Activated B cell treated with CpG ODN at 0.5 μM for 24 hours (primary cell): ENCODE results near the gene RTN4RL2. TPM values are rescaled to one million over a fixed set of nuclear protein-coding genes. Genes with fewer than 3 reads are reported as not detected.

Source experiments
- ATAC-seq: fragments of 200-7000 bp; cut with Tn5 transposase; one replicate; pipeline ENCODE4 v1.10.0; 2021; ENCODE audit warnings: low read depth, mild to moderate bottlenecking, moderate library complexity
- CTCF ChIA-PET: fragments of 350-600 bp; sonication (Branson Sonifier 250); formaldehyde crosslinking; loops from one replicate; lab custom pipeline; 2021; ENCODE audit warnings: antibody characterized with exemption; lab: Charles Lee
- POLR2A ChIA-PET: fragments of 350-600 bp; sonication (Branson Sonifier 250); formaldehyde crosslinking; loops from one replicate; lab custom pipeline; 2021; ENCODE audit warnings: antibody characterized with exemption; lab: Charles Lee
- DNase-seq: peaks from one replicate; pipeline ENCODE4 v3.0.0; 2022
- H3K27ac Mint-ChIP-seq: one replicate; pipeline ENCODE4 v1.8.0; 2020; ENCODE audit warnings: mixed read lengths
- H3K27me3 Mint-ChIP-seq: one replicate; pipeline ENCODE4 v1.8.0; 2021; ENCODE audit warnings: mixed read lengths
- H3K36me3 Mint-ChIP-seq: one replicate; pipeline ENCODE4 v1.8.0; 2021; ENCODE audit warnings: low read depth, mixed read lengths
- H3K4me1 Mint-ChIP-seq: one replicate; pipeline ENCODE4 v1.8.0; 2021; ENCODE audit warnings: mixed read lengths
- H3K4me3 Mint-ChIP-seq: one replicate; pipeline ENCODE4 v1.8.0; 2020; ENCODE audit warnings: mild to moderate bottlenecking, mixed read lengths
- H3K9me3 Mint-ChIP-seq: one replicate; pipeline ENCODE4 v1.8.0; 2020; ENCODE audit warnings: mixed read lengths
- intact Hi-C: fragments of 100-400 bp; cut with micrococcal nuclease; formaldehyde crosslinking; loops from one replicate; pipeline ENCODE4 v1.15.1; 2024
- total RNA-seq: library from RNA; stranded (reverse); gene quantifications from 2 replicates; pipeline ENCODE4 v1.2.3, GENCODE V29; 2022
- TF ChIP-seq, protein P1 (sequence below): fragments of 200-600 bp; IDR thresholded peaks from one replicate; pipeline ENCODE4 v1.8.0; 2022; ENCODE audit warnings: antibody characterized with exemption, mild to moderate bottlenecking

The RTN4RL2 gene
- total RNA-seq, 1 donor from 2014 or later = 0.13 TPM

GRCh38 chr11:57418131-57418530 lies 42.2 kb upstream of the RTN4RL2 start:
- POLR2A ChIA-PET = interaction anchor here (0.6 to 12.4 kb wide), 4 partner anchors 10 to 75 kb away, joined by 3 to 238 read pairs (median 4); no protein-coding TSS in a partner anchor
- TF ChIP-seq, protein P1, sequence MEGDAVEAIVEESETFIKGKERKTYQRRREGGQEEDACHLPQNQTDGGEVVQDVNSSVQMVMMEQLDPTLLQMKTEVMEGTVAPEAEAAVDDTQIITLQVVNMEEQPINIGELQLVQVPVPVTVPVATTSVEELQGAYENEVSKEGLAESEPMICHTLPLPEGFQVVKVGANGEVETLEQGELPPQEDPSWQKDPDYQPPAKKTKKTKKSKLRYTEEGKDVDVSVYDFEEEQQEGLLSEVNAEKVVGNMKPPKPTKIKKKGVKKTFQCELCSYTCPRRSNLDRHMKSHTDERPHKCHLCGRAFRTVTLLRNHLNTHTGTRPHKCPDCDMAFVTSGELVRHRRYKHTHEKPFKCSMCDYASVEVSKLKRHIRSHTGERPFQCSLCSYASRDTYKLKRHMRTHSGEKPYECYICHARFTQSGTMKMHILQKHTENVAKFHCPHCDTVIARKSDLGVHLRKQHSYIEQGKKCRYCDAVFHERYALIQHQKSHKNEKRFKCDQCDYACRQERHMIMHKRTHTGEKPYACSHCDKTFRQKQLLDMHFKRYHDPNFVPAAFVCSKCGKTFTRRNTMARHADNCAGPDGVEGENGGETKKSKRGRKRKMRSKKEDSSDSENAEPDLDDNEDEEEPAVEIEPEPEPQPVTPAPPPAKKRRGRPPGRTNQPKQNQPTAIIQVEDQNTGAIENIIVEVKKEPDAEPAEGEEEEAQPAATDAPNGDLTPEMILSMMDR = no peak
- no peak overlapping the region for H3K27ac Mint-ChIP-seq
- H3K36me3 Mint-ChIP-seq = peaks cover 93% of the 10 kb centered on the region
- ATAC-seq (no peak), DNase-seq (no peak)
- H3K9me3 Mint-ChIP-seq = no peaks in the 10 kb centered on the region
- no peak overlapping the region for H3K4me3 Mint-ChIP-seq
- no peaks in the 10 kb centered on the region for H3K27me3 Mint-ChIP-seq
- H3K4me1 Mint-ChIP-seq = peaks cover 24% of the 10 kb centered on the region
- intact Hi-C loops = no loop called here
- CTCF ChIA-PET = interaction anchor here (1.4 kb wide), 1 partner anchor 40 kb away, joined by 3 read pairs; no protein-coding TSS in a partner anchor

GRCh38 chr11:57419146-57419545 lies 41.2 kb upstream of the RTN4RL2 start:
- intact Hi-C loops = no loop called here
- ChIA-PET CTCF (no interaction called here), POLR2A (interaction anchor here (12.4 kb wide), 1 partner anchor 14 kb away, joined by 238 read pairs; no protein-coding TSS in a partner anchor)
- Mint-ChIP-seq H3K27me3 (no peaks in the 10 kb centered on the region), H3K27ac (no peak overlapping the region), H3K9me3 (no peaks in the 10 kb centered on the region), H3K36me3 (peaks cover 93% of the 10 kb centered on the region), H3K4me3 (no peak overlapping the region), H3K4me1 (peaks cover 33% of the 10 kb centered on the region)
- ATAC-seq (no peak), DNase-seq (no peak)
- TF ChIP-seq, protein P1 = no peak

- Mint-ChIP-seq H3K27ac (no peak overlapping the region), H3K27me3 (no peaks in the 10 kb centered on the region), H3K4me1 (peaks cover 46% of the 10 kb centered on the region), H3K36me3 (peaks cover 94% of the 10 kb centered on the region), H3K9me3 (no peaks in the 10 kb centered on the region), H3K4me3 (no peak overlapping the region)
- CTCF ChIA-PET = interaction anchor here (1.3 kb wide), 1 partner anchor 37 kb away, joined by 3 read pairs; no protein-coding TSS in a partner anchor
- ATAC-seq = no peak
- TF ChIP-seq, protein P1 = no peak
- intact Hi-C loops = loop anchor here (10.0 kb wide), 1 partner anchor 1794 kb away; the partner anchor contains the start of gene MPEG1
- POLR2A ChIA-PET = interaction anchor here (12.4 kb wide), 1 partner anchor 16 kb away, joined by 238 read pairs; no protein-coding TSS in a partner anchor
- DNase-seq = no peak
These were observed 39.3 kb upstream of the RTN4RL2 start for GRCh38 chr11:57421066-57421465.

DNA sequence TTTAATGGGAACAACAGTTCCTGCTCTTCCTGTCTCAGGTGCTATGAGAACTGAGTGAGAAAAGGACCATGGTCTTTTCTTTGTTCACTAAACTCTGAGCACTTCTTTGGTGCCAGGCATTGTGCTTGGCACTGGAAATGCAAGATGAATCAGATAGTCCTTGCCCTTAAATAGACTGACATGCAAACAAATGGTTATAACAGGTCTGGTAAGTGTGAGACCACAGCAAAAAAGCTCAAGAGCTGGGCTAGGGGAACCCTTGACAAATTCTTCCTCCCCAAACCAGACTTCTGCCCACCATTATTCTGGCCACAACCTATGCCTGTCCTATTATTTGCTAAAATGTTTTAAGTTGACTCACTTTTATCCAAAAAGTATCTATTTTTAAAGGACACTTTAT lies 38.5 kb upstream of the RTN4RL2 start:
- intact Hi-C loops = loop anchor here (10.0 kb wide), 1 partner anchor 1793 kb away; the partner anchor contains the start of gene MPEG1
- no peak for ATAC-seq
- peaks cover 52% of the 10 kb centered on the region for H3K4me1 Mint-ChIP-seq
- H3K27ac Mint-ChIP-seq = no peak overlapping the region
- POLR2A ChIA-PET = interaction anchor here (2.9 to 12.4 kb wide), 2 partner anchors 9 to 17 kb away, joined by 7 to 238 read pairs; no protein-coding TSS in a partner anchor
- no peak overlapping the region for H3K4me3 Mint-ChIP-seq
- DNase-seq = no peak
- TF ChIP-seq, protein P1 = no peak
- no peaks in the 10 kb centered on the region for H3K27me3 Mint-ChIP-seq
- no peaks in the 10 kb centered on the region for H3K9me3 Mint-ChIP-seq
- CTCF ChIA-PET = interaction anchor here (1.3 kb wide), 1 partner anchor 37 kb away, joined by 3 read pairs; no protein-coding TSS in a partner anchor
- peaks cover 92% of the 10 kb centered on the region for H3K36me3 Mint-ChIP-seq

GRCh38 chr11:57422669-57423068 lies 37.7 kb upstream of the RTN4RL2 start:
- H3K4me3 Mint-ChIP-seq = peak overlapping the region; percentile 5
- H3K36me3 Mint-ChIP-seq = peaks cover 83% of the 10 kb centered on the region
- H3K27ac Mint-ChIP-seq = no peak overlapping the region
- no peaks in the 10 kb centered on the region for H3K27me3 Mint-ChIP-seq
- intact Hi-C loops = loop anchor here (10.0 kb wide), 1 partner anchor 1792 kb away; the partner anchor contains the start of gene MPEG1
- TF ChIP-seq, protein P1 = no peak
- DNase-seq = no peak
- ChIA-PET POLR2A (interaction anchor here (2.9 to 12.4 kb wide), 2 partner anchors 10 to 18 kb away, joined by 7 to 238 read pairs; no protein-coding TSS in a partner anchor), CTCF (no interaction called here)
- H3K4me1 Mint-ChIP-seq = peaks cover 53% of the 10 kb centered on the region
- H3K9me3 Mint-ChIP-seq = no peaks in the 10 kb centered on the region
- ATAC-seq = no peak
